K562 (cell line): ENCODE measurements around the gene PLEKHM1. TPM values are rescaled to one million over a fixed set of nuclear protein-coding genes. Genes with fewer than 3 reads are reported as not detected.

Source experiments
- BCOR ChIP-seq: fragments of 450-650 bp; IDR thresholded peaks from 2 replicates; pipeline ENCODE4 v1.6.1; 2016
- DNMT1 ChIP-seq: fragments of 450-650 bp; IDR thresholded peaks from 2 replicates; pipeline ENCODE4 v1.6.1; 2016; ENCODE audit warnings: antibody characterized with exemption, mild to moderate bottlenecking
- EHMT2 ChIP-seq: fragments of 450-650 bp; IDR thresholded peaks from 2 replicates; pipeline ENCODE4 v1.6.1; 2018; ENCODE audit warnings: antibody characterized with exemption
- HEY1 ChIP-seq: fragments of 250-450 bp; sonication (Bioruptor Pico); IDR thresholded peaks from 2 replicates; pipeline ENCODE4 v1.5.0; 2020; ENCODE audit warnings: mild to moderate bottlenecking, moderate library complexity, borderline replicate concordance
- JUND ChIP-seq, 2 experiments: IDR thresholded peaks; 2 replicates in 1 of 2; 3 replicates in 1 of 2; pipeline ENCODE4 v1.6.1; 2011; ENCODE audit warnings: borderline replicate concordance in 2 of 2, low read depth in 2 of 2, low read length in 2 of 2, improper control_type of control experiment in 1 of 2, missing biosample characterization in 1 of 2, missing genetic modification characterization in 1 of 2, missing genetic modification reagents in 1 of 2
- KAT2B ChIP-seq: IDR thresholded peaks from one replicate; pipeline ENCODE4 v1.6.1; 2012; ENCODE audit warnings: low read depth, mild to moderate bottlenecking, control low read depth, inconsistent platforms, low read length, moderate library complexity
- KDM1A ChIP-seq, 2 experiments: fragments of 450-650 bp; IDR thresholded peaks; 2 replicates each; pipeline ENCODE4 v1.6.1; 2016; ENCODE audit warnings: mild to moderate bottlenecking in 2 of 2
- NCOA2 ChIP-seq, 2 experiments: fragments of 450-650 bp; IDR thresholded peaks; 2 replicates each; pipeline ENCODE4 v1.6.1; 2018; ENCODE audit warnings: mild to moderate bottlenecking in 2 of 2, moderate library complexity in 1 of 2; ENCODE audit not compliant: partially characterized antibody in 2 of 2
- PHF21A ChIP-seq: fragments of 450-650 bp; IDR thresholded peaks from 2 replicates; pipeline ENCODE4 v1.6.1; 2017; ENCODE audit warnings: low read depth, borderline replicate concordance
- POLR2AphosphoS2 ChIP-seq: IDR thresholded peaks from 2 replicates; pipeline ENCODE4 v1.6.1; 2012; ENCODE audit warnings: low read length, improper control_type of control experiment
- RBFOX2 ChIP-seq: fragments of 200-400 bp; formaldehyde crosslinking; IDR thresholded peaks from 2 replicates; pipeline ENCODE4 v1.6.1; 2017; ENCODE audit warnings: low read depth, mild to moderate bottlenecking, low read length, moderate library complexity
- RUNX1 ChIP-seq: sonication (generic); IDR thresholded peaks from 2 replicates; pipeline ENCODE4 v1.6.1; 2016; ENCODE audit warnings: antibody characterized with exemption, low read depth
- SNIP1 ChIP-seq: fragments of 450-650 bp; IDR thresholded peaks from 2 replicates; pipeline ENCODE4 v1.7.1; 2017; ENCODE audit warnings: low read depth, mild to moderate bottlenecking
- STAT5A ChIP-seq: IDR thresholded peaks from 2 replicates; pipeline ENCODE4 v1.6.1; 2012; ENCODE audit warnings: low read length, inconsistent platforms, borderline replicate concordance
- TSC22D4 ChIP-seq: fragments of 450-650 bp; IDR thresholded peaks from 2 replicates; pipeline ENCODE4 v1.6.1; 2016; ENCODE audit warnings: missing genetic modification characterization, missing biosample characterization, control low read depth
- ZNF165 ChIP-seq: fragments of 250-450 bp; sonication (Bioruptor Pico); IDR thresholded peaks from 2 replicates; pipeline ENCODE4 v1.4.0; 2020; ENCODE audit warnings: borderline replicate concordance
- ZNF253 ChIP-seq: fragments of 250-450 bp; sonication (Bioruptor Pico); conservative IDR thresholded peaks from 2 replicates; pipeline ENCODE4 v1.6.1; 2021; ENCODE audit warnings: mild to moderate bottlenecking
- polyA plus RNA-seq, 8 experiments: library from polyadenylated mRNA; depleted of rRNA in 4 of 8; stranded (reverse) in 5 of 8; unstranded in 3 of 8; fragments of >200 nt; fragmentation: Nextera tagmentation in 2 of 8; fragmentation: Illumina TruSeq in 1 of 8; extraction: Ambion mirVana in 2 of 8; extraction: Trizol in 1 of 8; gene quantifications; 2 replicates each; pipeline versions ENCODE4 v1.2.1 to v1.2.3, GENCODE V29; 2011 to 2014; ENCODE audit warnings: inconsistent platforms in 1 of 8, missing spikeins in 1 of 8
- total RNA-seq, 7 experiments: library from RNA; depleted of rRNA in 6 of 7; stranded (reverse); fragments of >200 nt in 6 of 7; fragmentation: Illumina TruSeq in 2 of 7; extraction: Trizol in 2 of 7; gene quantifications; 2 replicates each; pipeline versions ENCODE4 v1.2.1 to v1.2.3, GENCODE V29; 2011 to 2021; ENCODE audit warnings: low replicate concordance in 1 of 7
- TF ChIP-seq, protein P1 (sequence below), 2 experiments: fragments of 450-650 bp in 1 of 2; sonication (generic) in 1 of 2; formaldehyde crosslinking in 1 of 2; IDR thresholded peaks in 1 of 2; conservative IDR thresholded peaks in 1 of 2; 2 replicates each; pipeline versions ENCODE4 v1.6.1 to v1.8.1; 2016 to 2023; ENCODE audit warnings: mild to moderate bottlenecking in 2 of 2, moderate library complexity in 2 of 2, inconsistent platforms in 1 of 2, missing genetic modification reagents in 1 of 2
- TF ChIP-seq, protein P2 (sequence below), 2 experiments: fragments of 450-650 bp in 1 of 2; IDR thresholded peaks; 2 replicates each; pipeline ENCODE4 v1.6.1; 2011 to 2017; ENCODE audit warnings: low read depth in 2 of 2, antibody characterized with exemption in 1 of 2, borderline replicate concordance in 1 of 2, low read length in 1 of 2, mild to moderate bottlenecking in 1 of 2, mixed read lengths in 1 of 2; ENCODE audit not compliant: control insufficient read depth in 1 of 2
- TF ChIP-seq, protein P3 (sequence below): conservative IDR thresholded peaks from 2 replicates; pipeline ENCODE4 v1.6.1; 2011; ENCODE audit warnings: low read depth, mild to moderate bottlenecking, low read length; ENCODE audit not compliant: control insufficient read depth

Gene PLEKHM1
- total and polyA plus RNA-seq, 9 of the 15 experiments (the other 6 are each of a cell fraction or from before 2014, with no cell fraction given), result 0.13 to 23.3 (median 5.7) TPM

DNA sequence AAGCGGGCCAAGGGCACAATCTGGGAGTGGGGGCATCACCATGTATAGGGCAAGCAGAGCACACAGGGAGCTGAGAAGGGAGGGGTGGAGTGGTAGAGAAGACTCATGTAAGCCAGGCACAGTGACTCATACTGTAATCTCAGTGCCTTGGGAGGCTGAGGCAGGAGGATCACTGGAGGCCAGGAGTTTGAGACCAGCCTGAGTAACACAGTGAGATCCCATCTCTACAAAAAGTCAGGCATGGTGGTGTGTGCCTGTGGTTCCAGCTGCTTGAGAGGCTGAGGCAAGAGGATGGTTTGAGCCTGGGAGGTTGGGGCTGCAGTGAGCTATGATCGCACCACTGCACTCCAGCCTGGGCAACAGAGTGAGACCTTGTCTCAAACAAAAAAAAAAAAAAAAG lies 98.6 kb downstream of the PLEKHM1 start (continued):
- TF ChIP-seq EHMT2 (no peak), ZNF165 (CRISPR knock-in tag) (no peak), HEY1 (no peak), NCOA2 (IDR thresholded peaks at IDR 0.05; ENCODE audit: partially characterized antibody in 2 of 2) (no peak), DNMT1 (no peak), JUND (IDR thresholded peaks at IDR 0.05; ENCODE audit: borderline replicate concordance, low read depth, low read length) (0 out of 2 replicates have a peak, but pooled peaks have one; percentile 13), JUND (tag; IDR thresholded peaks at IDR 0.05; ENCODE audit: borderline replicate concordance, low read depth, low read length) (0 out of 3 replicates have a peak, but pooled peaks have one; percentile 20), KAT2B (no peak), ZNF253 (CRISPR knock-in tag) (no peak), STAT5A (no peak), RUNX1 (no peak), RBFOX2 (no peak), POLR2AphosphoS2 (no peak), KDM1A (IDR thresholded peaks at IDR 0.05) (peak in 1 of 2 experiments; percentile 27; a peak in 1 of 4 replicates), TSC22D4 (tag) (no peak), BCOR (peak; percentile 47; the same call in 1 of the 2 replicates), PHF21A (no peak), SNIP1 (no peak)
- TF ChIP-seq, protein P1, sequence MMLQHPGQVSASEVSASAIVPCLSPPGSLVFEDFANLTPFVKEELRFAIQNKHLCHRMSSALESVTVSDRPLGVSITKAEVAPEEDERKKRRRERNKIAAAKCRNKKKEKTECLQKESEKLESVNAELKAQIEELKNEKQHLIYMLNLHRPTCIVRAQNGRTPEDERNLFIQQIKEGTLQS (IDR thresholded peaks at IDR 0.05), result 0 out of 2 replicates have a peak, but pooled peaks have one; percentile 10
- TF ChIP-seq, protein P1 (CRISPR knock-in tag; conservative IDR thresholded peaks at IDR 0.05), result no peak
- TF ChIP-seq, protein P2, sequence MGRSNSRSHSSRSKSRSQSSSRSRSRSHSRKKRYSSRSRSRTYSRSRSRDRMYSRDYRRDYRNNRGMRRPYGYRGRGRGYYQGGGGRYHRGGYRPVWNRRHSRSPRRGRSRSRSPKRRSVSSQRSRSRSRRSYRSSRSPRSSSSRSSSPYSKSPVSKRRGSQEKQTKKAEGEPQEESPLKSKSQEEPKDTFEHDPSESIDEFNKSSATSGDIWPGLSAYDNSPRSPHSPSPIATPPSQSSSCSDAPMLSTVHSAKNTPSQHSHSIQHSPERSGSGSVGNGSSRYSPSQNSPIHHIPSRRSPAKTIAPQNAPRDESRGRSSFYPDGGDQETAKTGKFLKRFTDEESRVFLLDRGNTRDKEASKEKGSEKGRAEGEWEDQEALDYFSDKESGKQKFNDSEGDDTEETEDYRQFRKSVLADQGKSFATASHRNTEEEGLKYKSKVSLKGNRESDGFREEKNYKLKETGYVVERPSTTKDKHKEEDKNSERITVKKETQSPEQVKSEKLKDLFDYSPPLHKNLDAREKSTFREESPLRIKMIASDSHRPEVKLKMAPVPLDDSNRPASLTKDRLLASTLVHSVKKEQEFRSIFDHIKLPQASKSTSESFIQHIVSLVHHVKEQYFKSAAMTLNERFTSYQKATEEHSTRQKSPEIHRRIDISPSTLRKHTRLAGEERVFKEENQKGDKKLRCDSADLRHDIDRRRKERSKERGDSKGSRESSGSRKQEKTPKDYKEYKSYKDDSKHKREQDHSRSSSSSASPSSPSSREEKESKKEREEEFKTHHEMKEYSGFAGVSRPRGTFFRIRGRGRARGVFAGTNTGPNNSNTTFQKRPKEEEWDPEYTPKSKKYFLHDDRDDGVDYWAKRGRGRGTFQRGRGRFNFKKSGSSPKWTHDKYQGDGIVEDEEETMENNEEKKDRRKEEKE (IDR thresholded peaks at IDR 0.05; ENCODE audit: borderline replicate concordance in 1 of 2, control insufficient read depth in 1 of 2, low read depth in 2 of 2, low read length in 1 of 2), result no peak
- TF ChIP-seq, protein P3, sequence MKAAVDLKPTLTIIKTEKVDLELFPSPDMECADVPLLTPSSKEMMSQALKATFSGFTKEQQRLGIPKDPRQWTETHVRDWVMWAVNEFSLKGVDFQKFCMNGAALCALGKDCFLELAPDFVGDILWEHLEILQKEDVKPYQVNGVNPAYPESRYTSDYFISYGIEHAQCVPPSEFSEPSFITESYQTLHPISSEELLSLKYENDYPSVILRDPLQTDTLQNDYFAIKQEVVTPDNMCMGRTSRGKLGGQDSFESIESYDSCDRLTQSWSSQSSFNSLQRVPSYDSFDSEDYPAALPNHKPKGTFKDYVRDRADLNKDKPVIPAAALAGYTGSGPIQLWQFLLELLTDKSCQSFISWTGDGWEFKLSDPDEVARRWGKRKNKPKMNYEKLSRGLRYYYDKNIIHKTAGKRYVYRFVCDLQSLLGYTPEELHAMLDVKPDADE, result no peak
- TF ChIP-seq, all 486 proteins: peak for 5
